ENCODE results near the gene SMIM23. TPM values are rescaled to one million over a fixed set of nuclear protein-coding genes. Genes with fewer than 3 reads are reported as not detected.

Gene SMIM23
- total and polyA plus RNA-seq, 2 of the 13 experiments (the other 11 are each of a cell fraction or from before 2014, with no cell fraction given) = not detected

- intact Hi-C loops (cut with micrococcal nuclease; ENCODE audit: unreplicated experiment) = no loop called here
Measured at GRCh38 chr5:171789353-171789752, 3.7 kb downstream of the SMIM23 start.

DNA sequence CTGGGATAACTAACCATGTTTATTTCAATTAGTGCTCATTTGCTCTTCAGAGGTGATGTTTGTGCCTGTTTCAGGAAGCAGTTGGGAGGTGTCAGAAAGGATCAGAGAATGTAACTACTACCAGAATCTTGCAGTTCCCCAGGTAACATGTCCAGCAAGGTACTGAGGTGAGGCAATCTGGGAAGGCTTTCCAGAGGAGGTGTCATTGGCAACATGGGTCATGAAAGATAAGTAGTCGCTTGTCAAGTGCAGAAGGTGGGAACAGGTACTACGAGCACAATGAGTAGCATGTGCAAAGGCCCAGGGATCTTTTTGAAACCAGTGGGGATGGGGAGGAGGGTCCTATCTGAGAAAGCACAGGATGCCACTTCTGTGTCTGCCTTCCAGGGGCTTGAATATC is 4.8 kb downstream of the SMIM23 start:
- FAIRE-seq (no peak), DNase-seq (ENCODE audit: low spot score) (no peak), ATAC-seq (no peak)
- H3K4me3 ChIP-seq (replicated peaks in 1 of 3; ENCODE audit: insufficient read depth in 1 of 3, low read depth in 2 of 3, low read length in 3 of 3) = no peak overlapping the region
- H2AFZ ChIP-seq (ENCODE audit: low read length) = no peak overlapping the region
- no peaks in the 10 kb centered on the region for H3K36me3 ChIP-seq (replicated peaks in 1 of 2; ENCODE audit: control insufficient read depth in 1 of 2, insufficient read depth in 2 of 2, low read length in 2 of 2)
- ChIA-PET CTCF (ENCODE audit: low intra/inter-chr PET ratio, low total read pairs) (no interaction called here), POLR2A (no interaction called here)
- no peaks in the 10 kb centered on the region for H3K4me1 ChIP-seq (ENCODE audit: insufficient read depth, low read length)
- WGBS (ENCODE audit: low lambda C conversion rate) = 0% methylated on average over 2 of the region's 2 CpGs
- no peak overlapping the region for H3K4me2 ChIP-seq (ENCODE audit: low read depth, low read length)
- TF ChIP-seq ZNF318 (CRISPR knock-in tag; IDR thresholded peaks at IDR 0.05) (no peak), ZNF337 (CRISPR knock-in tag; IDR thresholded peaks at IDR 0.05; ENCODE audit: borderline replicate concordance, low read depth) (no peak), HMG20B (CRISPR knock-in tag; conservative IDR thresholded peaks at IDR 0.05) (no peak), AGO2 (optimal IDR thresholded peaks at IDR 0.05; ENCODE audit: low read depth, low read length) (no peak), ZNF7 (CRISPR knock-in tag; IDR thresholded peaks at IDR 0.05) (no peak)
- H3K27me3 ChIP-seq (ENCODE audit: control insufficient read depth in 1 of 2, insufficient read depth in 2 of 2, low read length in 2 of 2) = peaks cover 0 to 8% of the 10 kb centered on the region in 2 experiments; a peak in 2 of 5 replicates
- H3K27ac ChIP-seq (ENCODE audit: extremely low read length, insufficient read depth, low read length) = no peak overlapping the region
- no peak overlapping the region for H3K9ac ChIP-seq (ENCODE audit: insufficient read depth, low read depth, low read length)
- intact Hi-C loops (cut with micrococcal nuclease; ENCODE audit: unreplicated experiment) (no loop called here), in situ Hi-C loops (cut with HindIII; ENCODE audit: extremely low pct_ligation_motif_present, low pct_unique_long_range_greater_than_20kb) (no loop called here)
- BruUV-seq (replicated peaks) = no TSS peak
- H4K20me1 ChIP-seq (ENCODE audit: insufficient read depth, low read length) = no peaks in the 10 kb centered on the region
- no peaks in the 10 kb centered on the region for H3K79me2 ChIP-seq (ENCODE audit: insufficient read depth, low read length)
- H3K9me3 ChIP-seq (ENCODE audit: low read length) = no peaks in the 10 kb centered on the region

More at GRCh38 chr5:171789353-171789752, 3.7 kb downstream of the SMIM23 start:
- peak; percentile 47 for TF ChIP-seq CEBPB (IDR thresholded peaks at IDR 0.05; ENCODE audit: borderline replicate concordance, low read depth, low read length)
- no peak for TF ChIP-seq ELF1 (CRISPR knock-in tag; IDR thresholded peaks at IDR 0.05)
- Histone ChIP-seq H4K20me1 (ENCODE audit: insufficient read depth, low read length) (no peaks in the 10 kb centered on the region), H3K4me1 (ENCODE audit: insufficient read depth, low read length) (no peaks in the 10 kb centered on the region), H3K79me2 (ENCODE audit: insufficient read depth, low read length) (no peaks in the 10 kb centered on the region), H3K36me3 (replicated peaks in 1 of 2; ENCODE audit: control insufficient read depth in 1 of 2, insufficient read depth in 2 of 2, low read length in 2 of 2) (no peaks in the 10 kb centered on the region), H3K27ac (ENCODE audit: extremely low read length, insufficient read depth, low read length) (no peak overlapping the region), H3K4me3 (replicated peaks in 1 of 3; ENCODE audit: insufficient read depth in 1 of 3, low read depth in 2 of 3, low read length in 3 of 3) (no peak overlapping the region), H2AFZ (ENCODE audit: low read length) (no peak overlapping the region), H3K27me3 (ENCODE audit: control insufficient read depth in 1 of 2, insufficient read depth in 2 of 2, low read length in 2 of 2) (peaks cover 0 to 14% of the 10 kb centered on the region in 2 experiments; a peak in 2 of 5 replicates), H3K9ac (ENCODE audit: insufficient read depth, low read depth, low read length) (no peak overlapping the region), H3K4me2 (ENCODE audit: low read depth, low read length) (no peak overlapping the region), H3K9me3 (ENCODE audit: low read length) (no peaks in the 10 kb centered on the region)
- CTCF ChIA-PET (ENCODE audit: low intra/inter-chr PET ratio, low total read pairs) = no interaction called here
- BruUV-seq (replicated peaks) = no TSS peak
- in situ Hi-C loops (cut with HindIII; ENCODE audit: extremely low pct_ligation_motif_present, low pct_unique_long_range_greater_than_20kb) = no loop called here
- WGBS (ENCODE audit: low lambda C conversion rate) = 6% methylated on average over 1 of the region's 1 CpG
- POLR2A ChIA-PET = no interaction called here
- ATAC-seq = no peak
- DNase-seq (ENCODE audit: low spot score) = no peak
- no peak for FAIRE-seq
